A673 (cell line): ENCODE data around the gene SMURF1. TPM values are rescaled to one million over a fixed set of nuclear protein-coding genes. Genes with fewer than 3 reads are reported as not detected.
"Not testable (repeated sequence)": the region's sequence is repeated elsewhere in the genome, so short reads cannot be mapped to it uniquely, and the experiment has no call there.

ENCODE experiments used
- BruUV-seq: library from RNA; stranded (reverse); fragments of 400-500 nt; replicated peaks from 2 replicates; lab custom pipeline; 2021; lab: Mats Ljungman, UMichigan
- CTCF ChIA-PET: fragments of 300-600 bp; sonication (Branson Sonifier 250); formaldehyde crosslinking; loops from one replicate; lab custom pipeline; 2022; ENCODE audit warnings: antibody characterized with exemption; lab: Charles Lee
- POLR2A ChIA-PET: fragments of 300-600 bp; sonication (Branson Sonifier 250); formaldehyde crosslinking; loops from one replicate; lab custom pipeline; 2022; ENCODE audit warnings: antibody characterized with exemption; ENCODE audit not compliant: low non-redundant PET; lab: Charles Lee
- DNase-seq: peaks from one replicate; pipeline ENCODE4 v3.0.0-alpha.2; 2015; ENCODE audit warnings: low spot score
- H3K27ac ChIP-seq: fragments of 200-600 bp; sonication (generic); 2 replicates; pipeline ENCODE4 v1.5.1; 2016; ENCODE audit warnings: mixed run types, low read depth, mild to moderate bottlenecking, mixed read lengths, antibody characterized with exemption, low read length; ENCODE audit not compliant: poor library complexity, severe bottlenecking
- H3K27me3 ChIP-seq: fragments of 200-600 bp; sonication (generic); replicated peaks from 2 replicates; pipeline ENCODE4 v1.6.1; 2017; ENCODE audit warnings: mixed run types, low read depth, mild to moderate bottlenecking, mixed read lengths, antibody characterized with exemption, low read length; ENCODE audit not compliant: insufficient read depth, poor library complexity
- H3K36me3 ChIP-seq: fragments of 200-600 bp; sonication (generic); 2 replicates; pipeline ENCODE4 v1.6.1; 2016; ENCODE audit warnings: mixed run types, mild to moderate bottlenecking, mixed read lengths, antibody characterized with exemption, low read length; ENCODE audit not compliant: insufficient read depth, poor library complexity, severe bottlenecking
- H3K4me1 ChIP-seq: fragments of 200-600 bp; sonication (generic); 2 replicates; pipeline ENCODE4 v1.6.1; 2017; ENCODE audit warnings: mixed run types, mild to moderate bottlenecking, mixed read lengths, antibody characterized with exemption, low read length; ENCODE audit not compliant: insufficient read depth, poor library complexity, severe bottlenecking
- H3K4me3 ChIP-seq: fragments of 200-600 bp; sonication (generic); 2 replicates; pipeline ENCODE4 v1.5.1; 2016; ENCODE audit warnings: low read depth, mixed run types, mild to moderate bottlenecking, mixed read lengths, low read length; ENCODE audit not compliant: poor library complexity, severe bottlenecking
- H3K9me3 ChIP-seq: fragments of 200-600 bp; sonication (generic); 2 replicates; pipeline ENCODE4 v1.6.1; 2016; ENCODE audit warnings: mixed run types, low read depth, mild to moderate bottlenecking, mixed read lengths, antibody characterized with exemption, low read length; ENCODE audit not compliant: poor library complexity, severe bottlenecking
- CTCF ChIP-seq: fragments of 300-800, 200-600 bp; sonication (generic); conservative IDR thresholded peaks from 2 replicates; pipeline ENCODE4 v1.5.1; 2017; ENCODE audit warnings: low read depth, mild to moderate bottlenecking, antibody characterized with exemption, low read length, moderate library complexity, mixed read lengths
- EZH2 ChIP-seq: fragments of 200-600 bp; sonication (generic); IDR thresholded peaks from 2 replicates; pipeline ENCODE4 v1.6.1; 2017; ENCODE audit warnings: borderline replicate concordance, low read depth, mild to moderate bottlenecking, mixed read lengths, antibody characterized with exemption, low read length; ENCODE audit not compliant: poor library complexity, severe bottlenecking
- intact Hi-C: fragments of 100-400 bp; cut with micrococcal nuclease; formaldehyde crosslinking; loops from one replicate; pipeline ENCODE4 v1.10.0; 2022; ENCODE audit not compliant: unreplicated experiment
- total RNA-seq: library from RNA; stranded (reverse); gene quantifications from 2 replicates; pipeline ENCODE4 v1.2.3, GENCODE V29; 2021

The SMURF1 gene
- total RNA-seq, 1 experiment from 2014 or later, result 16.5 TPM

GRCh38 chr7:99105756-99106155 lies 38.2 kb downstream of the SMURF1 start:
- intact Hi-C loops, result no loop called here
- H3K27ac ChIP-seq, result no peak overlapping the region
- ChIA-PET POLR2A (no interaction called here), CTCF (no interaction called here)
- BruUV-seq, result no TSS peak
- no peaks in the 10 kb centered on the region for H3K27me3 ChIP-seq
- DNase-seq, result no peak
- H3K4me1 ChIP-seq, result peaks cover 26% of the 10 kb centered on the region
- TF ChIP-seq EZH2, result no peak
- TF ChIP-seq CTCF, result no peak
- H3K36me3 ChIP-seq, result no peaks in the 10 kb centered on the region
- no peaks in the 10 kb centered on the region for H3K9me3 ChIP-seq
- no peak overlapping the region for H3K4me3 ChIP-seq

- Histone ChIP-seq H3K4me1 (peaks cover 27% of the 10 kb centered on the region), H3K27me3 (no peaks in the 10 kb centered on the region), H3K4me3 (no peak overlapping the region), H3K9me3 (no peaks in the 10 kb centered on the region), H3K27ac (no peak overlapping the region), H3K36me3 (no peaks in the 10 kb centered on the region)
- no peak for DNase-seq
- TF ChIP-seq CTCF (no peak), EZH2 (no peak)
- ChIA-PET POLR2A (no interaction called here), CTCF (no interaction called here)
- no TSS peak for BruUV-seq
- intact Hi-C loops, result no loop called here
Measured at GRCh38 chr7:99104631-99105030, 39.3 kb downstream of the SMURF1 start.

- H3K27ac ChIP-seq, intact Hi-C loops, H3K4me3 ChIP-seq, H3K9me3 ChIP-seq, CTCF ChIA-PET, DNase-seq, H3K27me3 ChIP-seq, POLR2A ChIA-PET, BruUV-seq, H3K36me3 ChIP-seq: not testable (repeated sequence)
- peaks cover 24% of the 10 kb centered on the region for H3K4me1 ChIP-seq
Measured at GRCh38 chr7:99103836-99104235, 40.1 kb downstream of the SMURF1 start.

- no peaks in the 10 kb centered on the region for H3K36me3 ChIP-seq
- intact Hi-C loops, result no loop called here
- no peak overlapping the region for H3K27ac ChIP-seq
- no peaks in the 10 kb centered on the region for H3K9me3 ChIP-seq
- no peaks in the 10 kb centered on the region for H3K27me3 ChIP-seq
- ChIA-PET POLR2A (no interaction called here), CTCF (no interaction called here)
- BruUV-seq, result no TSS peak
- TF ChIP-seq EZH2, result no peak
- TF ChIP-seq CTCF, result no peak
- H3K4me3 ChIP-seq, result no peak overlapping the region
- DNase-seq, result peak; percentile 41
- H3K4me1 ChIP-seq, result peaks cover 22% of the 10 kb centered on the region
Measured at GRCh38 chr7:99102809-99103690, 40.9 kb downstream of the SMURF1 start.
